Measurements from ENCODE around the gene TUBA4A. TPM values are rescaled to one million over a fixed set of nuclear protein-coding genes. Genes with fewer than 3 reads are reported as not detected.
A peak's percentile ranks its signal among the peaks of the same experiment; 100 is the strongest.

The TUBA4A gene
- total and polyA plus RNA-seq, 2 of the 8 experiments (the other 6 are each of a cell fraction or from before 2014, with no cell fraction given) = 67.3 to 172 TPM

DNA sequence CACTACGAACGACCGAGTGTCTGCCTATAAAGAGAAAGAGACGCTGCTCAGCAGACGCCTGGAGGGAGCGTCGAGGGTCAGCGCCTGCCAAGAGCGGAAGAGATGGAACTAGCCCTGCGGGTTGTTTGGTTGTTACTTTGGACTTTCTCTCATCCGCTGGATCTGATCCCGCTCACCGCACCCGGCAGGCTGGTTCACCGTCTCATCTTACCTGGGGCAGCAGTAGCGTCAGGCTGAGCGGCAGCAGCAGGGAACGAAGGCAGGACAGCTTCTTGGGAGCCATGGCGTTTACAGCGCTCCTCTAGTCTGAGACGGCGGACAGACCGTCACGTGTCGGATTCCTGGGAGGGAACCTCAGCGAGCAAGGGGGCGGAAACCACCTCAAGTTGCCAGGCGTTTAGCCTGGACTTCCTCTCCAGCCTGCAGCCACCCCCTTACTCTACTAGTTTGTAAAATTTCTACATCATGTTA, 10.4 kb downstream of the TUBA4A start:
- WGBS, 2 experiments (ENCODE audit: extremely low coverage in 1 of 2, insufficient coverage in 1 of 2, insufficient read length in 1 of 2, insufficient replicate concordance in 2 of 2, low coverage in 1 of 2, low lambda C conversion rate in 2 of 2, missing lambda C conversion rate in 1 of 2) = 84% methylated on average over 28 of the region's 28 CpGs; no CpG with 5 or more reads in 1 of the 2 experiments
- Histone ChIP-seq H3K56ac (replicated peaks; ENCODE audit: insufficient read length, low read depth, low read length) (no peak overlapping the region), H4K5ac (ENCODE audit: insufficient read length, low read depth, low read length) (no peak overlapping the region), H2AK5ac (ENCODE audit: low read depth, low read length) (no peak overlapping the region), H2BK15ac (ENCODE audit: low read length) (no peak overlapping the region), H3K4me3 (ENCODE audit: extremely low read depth in 1 of 4, insufficient read depth in 2 of 4, low read depth in 3 of 4, low read length in 4 of 4) (no peak overlapping the region), H3K23me2 (ENCODE audit: low read depth, low read length) (peaks cover 8% of the 10 kb centered on the region), H2BK20ac (ENCODE audit: low read length) (no peak overlapping the region), H4K8ac (ENCODE audit: extremely low read depth, insufficient read depth, low read length) (peak overlapping the region; percentile 93), H2BK12ac (ENCODE audit: low read depth, low read length) (no peak overlapping the region; the same call in 1 of the 2 replicates), H3K36me3 (ENCODE audit: control insufficient read depth in 2 of 4, insufficient read depth in 4 of 4, low read length in 3 of 4) (peaks cover 0 to 3% (median 0%) of the 10 kb centered on the region in 4 experiments; a peak in 2 of 8 replicates), H3K27me3 (replicated peaks in 1 of 4; ENCODE audit: control insufficient read depth in 3 of 4, extremely low read depth in 1 of 4, insufficient read depth in 3 of 4, low read length in 3 of 4) (no peaks in the 10 kb centered on the region), H3K23ac (ENCODE audit: insufficient read length) (no peak overlapping the region), H2BK120ac (replicated peaks; ENCODE audit: low read depth, low read length) (no peak overlapping the region), H3K9me3 (ENCODE audit: insufficient read depth in 2 of 2, low read depth in 1 of 2, low read length in 1 of 2) (no peaks in the 10 kb centered on the region), H3K79me2 (ENCODE audit: control insufficient read depth in 1 of 2, insufficient read depth in 2 of 2, low read length in 2 of 2) (peaks cover 0 to 5% of the 10 kb centered on the region in 2 experiments; a peak in 1 of 4 replicates), H3K4me1 (replicated peaks in 1 of 4; ENCODE audit: control insufficient read depth in 3 of 4, insufficient read depth in 4 of 4, low read length in 3 of 4) (peaks cover 0 to 3% (median 3%) of the 10 kb centered on the region in 4 experiments; a peak in 3 of 7 replicates), H3K4ac (replicated peaks; ENCODE audit: insufficient read length, low read depth, low read length) (no peak overlapping the region), H4K20me1 (replicated peaks in 1 of 2; ENCODE audit: control insufficient read depth in 1 of 2, insufficient read depth in 2 of 2, low read length in 2 of 2) (no peaks in the 10 kb centered on the region), H2AFZ (ENCODE audit: low read length) (no peak overlapping the region), H3K14ac (ENCODE audit: insufficient read length) (no peak overlapping the region), H2BK5ac (ENCODE audit: low read depth, low read length) (no peak overlapping the region), H4K91ac (replicated peaks; ENCODE audit: insufficient read length, low read length) (no peak overlapping the region), H3K18ac (ENCODE audit: extremely low read depth, low read length) (no peak overlapping the region), H3K79me1 (ENCODE audit: low read depth, low read length) (0 out of 2 replicates have a peak, but pooled peaks cover 5% of the 10 kb centered on the region), H3K9ac (replicated peaks in 1 of 4; ENCODE audit: extremely low read depth in 1 of 4, low read depth in 3 of 4, low read length in 3 of 4) (no peak overlapping the region), H3K4me2 (ENCODE audit: insufficient read depth in 1 of 2, low read depth in 2 of 2, low read length in 2 of 2) (no peak overlapping the region), H3K27ac (ENCODE audit: low read depth, low read length) (no peak overlapping the region)
- DNase-seq (ENCODE audit: low read depth in 1 of 2, low spot score in 2 of 2) = no peak
- ChIA-PET CTCF (ENCODE audit: partially characterized antibody) (interaction anchor here (0.8 to 3.0 kb wide), 2 partner anchors 10 to 55 kb away, joined by 3 to 18 read pairs; partner anchors contain the start of gene TUBA4B), POLR2A (ENCODE audit: partially characterized antibody) (interaction anchor here (0.9 to 14.9 kb wide), 3 partner anchors 10 to 22 kb away, joined by 3 to 190 read pairs (median 8); partner anchors contain the start of gene ABCB6)
- no peak for TF ChIP-seq NANOG (IDR thresholded peaks at IDR 0.05; ENCODE audit: insufficient read depth, low read depth, low read length, poor library complexity, severe bottlenecking)
- no peak for TF ChIP-seq SUZ12 (IDR thresholded peaks at IDR 0.05; ENCODE audit: low read length)
- TF ChIP-seq YY1 (IDR thresholded peaks at IDR 0.05; ENCODE audit: low read depth, low read length) = no peak
- TF ChIP-seq HDAC6 (IDR thresholded peaks at IDR 0.05; ENCODE audit: low read depth, low read length) = no peak
- TF ChIP-seq SP2 (IDR thresholded peaks at IDR 0.05; ENCODE audit: low read length) = no peak
- no peak for TF ChIP-seq SIX5 (IDR thresholded peaks at IDR 0.05; ENCODE audit: low read depth, low read length)
- TF ChIP-seq CHD1 (IDR thresholded peaks at IDR 0.05; ENCODE audit: low read depth, low read length) = no peak
- no peak for TF ChIP-seq BCL11A (IDR thresholded peaks at IDR 0.05; ENCODE audit: low read depth in 2 of 2, low read length in 2 of 2)
- no peak for TF ChIP-seq E2F6 (IDR thresholded peaks at IDR 0.05)
- no peak for TF ChIP-seq RBBP5 (IDR thresholded peaks at IDR 0.05; ENCODE audit: borderline replicate concordance, low read depth, low read length)
- TF ChIP-seq TBP (IDR thresholded peaks at IDR 0.05; ENCODE audit: low read depth, low read length) = no peak
- no peak for TF ChIP-seq RXRA (IDR thresholded peaks at IDR 0.05; ENCODE audit: insufficient read depth, low read depth, low read length)
- TF ChIP-seq BACH1 (IDR thresholded peaks at IDR 0.05; ENCODE audit: low read length) = no peak
- no peak for FAIRE-seq

Measured in H1 (cell line).